Endothelial cell of umbilical vein (primary cell): ENCODE results near the gene TCTN2.

Experiments used
- EZH2 ChIP-seq: IDR thresholded peaks from 2 replicates; pipeline ENCODE4 v1.6.1; 2012; ENCODE audit warnings: borderline replicate concordance, low read depth, mild to moderate bottlenecking, moderate library complexity, low read length, inconsistent platforms; ENCODE audit not compliant: severe bottlenecking
- POLR2AphosphoS5 ChIP-seq: IDR thresholded peaks from 2 replicates; pipeline ENCODE4 v1.6.1; 2012; ENCODE audit warnings: low read depth, mild to moderate bottlenecking, control low read depth, low read length, moderate library complexity; ENCODE audit not compliant: insufficient read depth

DNA sequence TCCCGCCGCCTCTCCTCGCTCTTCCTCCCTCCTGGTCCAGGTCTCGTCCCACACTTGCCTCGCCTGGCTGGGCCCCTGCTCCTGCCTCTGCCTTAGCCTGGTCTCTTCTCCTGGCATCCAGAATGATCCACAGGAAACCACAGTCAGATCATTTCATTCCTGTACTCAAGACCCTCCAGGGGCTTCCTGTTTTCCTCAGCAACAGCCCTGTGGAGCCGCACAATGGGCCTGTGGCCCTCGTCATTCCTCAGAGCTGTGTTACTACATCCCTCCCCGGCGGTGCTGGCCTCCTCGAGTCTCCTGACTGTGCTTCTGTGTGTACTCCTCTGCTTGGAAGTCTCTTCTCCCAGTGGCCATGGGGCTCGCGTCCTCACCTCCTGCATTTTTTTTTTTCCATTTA, 61.3 kb downstream of the TCTN2 start:
- TF ChIP-seq EZH2 (no peak), POLR2AphosphoS5 (no peak)
